Stomach (tissue), 9 donors: ENCODE measurements around the gene TBC1D8. TPM values are rescaled to one million over a fixed set of nuclear protein-coding genes. Genes with fewer than 3 reads are reported as not detected.

Source experiments
- DNase-seq, 2 donors: peaks; one replicate each; pipeline versions ENCODE4 v3.0.0 to v3.0.0-alpha.2; 2013 to 2019
- H3K27ac ChIP-seq, 5 donors: fragments of 200-600 bp in 4 of 5; sonication (generic) in 4 of 5; one replicate each; pipeline ENCODE4 v1.5.1; 2013 to 2019; ENCODE audit warnings: mild to moderate bottlenecking in 1 of 5, moderate library complexity in 1 of 5
- H3K27me3 ChIP-seq, 3 donors: fragments of 200-600 bp; sonication (generic); one replicate each; pipeline ENCODE4 v1.5.1; 2017 to 2019; ENCODE audit warnings: mixed run types in 1 of 3
- H3K36me3 ChIP-seq, 4 donors: fragments of 200-600 bp; sonication (generic); 1 replicate in 3 of 4; 2 replicates in 1 of 4; pipeline ENCODE4 v1.5.1; 2016 to 2019
- H3K4me1 ChIP-seq, 4 donors: fragments of 200-600 bp; sonication (generic); one replicate each; pipeline ENCODE4 v1.5.1; 2016 to 2019
- H3K4me3 ChIP-seq, 4 donors: fragments of 200-600 bp; sonication (generic) in 3 of 4; one replicate each; pipeline ENCODE4 v1.5.1; 2016 to 2019; ENCODE audit warnings: mild to moderate bottlenecking in 1 of 4
- H3K9me3 ChIP-seq, 4 donors: fragments of 200-600 bp; sonication (generic); one replicate each; pipeline ENCODE4 v1.5.1; 2016 to 2019
- CTCF ChIP-seq, 7 experiments: fragments of 450-650 bp in 4 of 7; fragments of 200-600 bp in 3 of 7; sonication (generic) in 3 of 7; IDR thresholded peaks; one replicate each; pipeline ENCODE4 v1.5.1; 2016 to 2019; ENCODE audit warnings: antibody characterized with exemption in 7 of 7, control low read depth in 2 of 7, mild to moderate bottlenecking in 1 of 7
- EP300 ChIP-seq: sonication (generic); formaldehyde crosslinking; IDR thresholded peaks from one replicate; pipeline ENCODE4 v1.6.1; 2017; ENCODE audit warnings: antibody characterized with exemption
- POLR2A ChIP-seq, 4 donors: fragments of 450-650 bp; IDR thresholded peaks; one replicate each; pipeline ENCODE4 v1.6.1; 2016; ENCODE audit warnings: antibody characterized with exemption in 4 of 4, control low read depth in 2 of 4, mild to moderate bottlenecking in 1 of 4, moderate library complexity in 1 of 4
- POLR2AphosphoS5 ChIP-seq, 3 donors: sonication (generic); formaldehyde crosslinking; IDR thresholded peaks; one replicate each; pipeline ENCODE4 v1.6.1; 2016; ENCODE audit warnings: antibody characterized with exemption in 3 of 3
- WGBS, 5 donors: extraction: QIAGEN DNeasy Blood & Tissue Kit in 3 of 5; methylation state at CpG; one replicate each; pipeline versions ENCODE4 v1.1.5 to v1.1.7; 2013 to 2018; 5-methylcytosine and 5-hydroxymethylcytosine counted together
- intact Hi-C: fragments of 100-400 bp; cut with DNase I; formaldehyde crosslinking; loops from one replicate; pipeline ENCODE4 v1.15.1; 2023; ENCODE audit warnings: low total_unique reads
- polyA plus RNA-seq, 3 donors: library from polyadenylated mRNA; stranded (reverse); fragments of 200-250 nt; gene quantifications; one replicate each; pipeline ENCODE4 v1.2.3, GENCODE V29; 2013
- total RNA-seq, 5 donors: library from RNA; depleted of rRNA; stranded (reverse); fragments of >200 nt; gene quantifications; one replicate each; pipeline versions ENCODE4 v1.1.0 to v1.2.3, GENCODE V29; 2014 to 2016
- donor health status: healthy with polysubstance abuse.
- donor health status: Bipolar disorder and iron deficiency.
- donor health status: healthy.

The TBC1D8 gene
- total and polyA plus RNA-seq, 8 donors, result 9.9 to 179 (median 74.9) TPM

- H3K36me3 ChIP-seq, result no peaks in the 10 kb centered on the region
- no peak for TF ChIP-seq POLR2A (IDR thresholded peaks at IDR 0.05)
- peak in 1 of 3 donors; percentile 57 for TF ChIP-seq POLR2AphosphoS5 (IDR thresholded peaks at IDR 0.05)
- DNase-seq, result peak in 1 of 2 donors; percentile 80
- no peaks in the 10 kb centered on the region for H3K9me3 ChIP-seq
- intact Hi-C loops, result no loop called here
- H3K4me3 ChIP-seq, result no peak overlapping the region
- H3K27ac ChIP-seq, result peak overlapping the region; percentile 38 to 83 (median 55)
- peaks cover 69 to 100% (median 84%) of the 10 kb centered on the region in 4 donors for H3K4me1 ChIP-seq
- WGBS, 5 donors, result 40 to 53% (median 52%) methylated on average over 14 of the region's 14 CpGs
- H3K27me3 ChIP-seq, result no peaks in the 10 kb centered on the region
Observed at GRCh38 chr2:101109451-101110118, 41.6 kb downstream of the TBC1D8 start.

DNA sequence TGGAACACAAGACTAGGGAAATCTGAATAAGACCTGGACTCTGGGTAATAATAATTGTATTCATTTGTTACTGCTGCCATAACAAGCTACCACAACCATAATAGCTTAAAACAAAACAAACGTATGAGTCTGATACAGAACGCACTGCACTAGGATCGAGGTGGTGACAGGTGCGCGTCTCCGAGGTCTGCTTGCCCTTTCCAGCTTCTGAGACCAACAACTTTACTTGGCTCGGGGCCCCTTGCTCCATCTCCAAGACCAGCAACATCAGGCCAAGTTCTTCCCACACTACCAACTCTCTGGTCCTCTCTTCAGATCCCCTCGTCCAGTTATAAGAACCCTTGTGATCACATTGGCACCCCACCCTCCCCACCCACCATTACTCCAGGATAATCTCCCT lies 42.8 kb downstream of the TBC1D8 start:
- TF ChIP-seq CTCF (IDR thresholded peaks at IDR 0.05), result no peak
- TF ChIP-seq POLR2A (IDR thresholded peaks at IDR 0.05), result no peak
- TF ChIP-seq EP300, result no peak
- no peak for TF ChIP-seq POLR2AphosphoS5 (IDR thresholded peaks at IDR 0.05)
- WGBS, 5 donors, result 59 to 84% (median 72%) methylated on average over 8 of the region's 8 CpGs
- Histone ChIP-seq H3K36me3 (no peaks in the 10 kb centered on the region), H3K27ac (peak overlapping the region in 4 of 5 donors; percentile 4 to 83 (median 51)), H3K9me3 (no peaks in the 10 kb centered on the region), H3K27me3 (no peaks in the 10 kb centered on the region), H3K4me1 (peaks cover 60 to 98% (median 75%) of the 10 kb centered on the region in 4 donors), H3K4me3 (no peak overlapping the region)
- no peak for DNase-seq
- intact Hi-C loops, result no loop called here

- Histone ChIP-seq H3K9me3 (peaks cover 0 to 7% (median 3%) of the 10 kb centered on the region in 4 donors), H3K27ac (peak overlapping the region in 3 of 5 donors; percentile 27 to 83 (median 75)), H3K27me3 (no peaks in the 10 kb centered on the region), H3K36me3 (no peaks in the 10 kb centered on the region), H3K4me3 (no peak overlapping the region), H3K4me1 (peaks cover 49 to 86% (median 64%) of the 10 kb centered on the region in 4 donors)
- no peak for DNase-seq
- WGBS, 5 donors, result 30 to 68% (median 41%) methylated on average over 1 of the region's 1 CpG
- intact Hi-C loops, result no loop called here
- TF ChIP-seq POLR2AphosphoS5 (IDR thresholded peaks at IDR 0.05) (no peak), POLR2A (IDR thresholded peaks at IDR 0.05) (no peak), CTCF (IDR thresholded peaks at IDR 0.05) (no peak), EP300 (no peak)
Observed at GRCh38 chr2:101107241-101107640, 43.9 kb downstream of the TBC1D8 start.

DNA sequence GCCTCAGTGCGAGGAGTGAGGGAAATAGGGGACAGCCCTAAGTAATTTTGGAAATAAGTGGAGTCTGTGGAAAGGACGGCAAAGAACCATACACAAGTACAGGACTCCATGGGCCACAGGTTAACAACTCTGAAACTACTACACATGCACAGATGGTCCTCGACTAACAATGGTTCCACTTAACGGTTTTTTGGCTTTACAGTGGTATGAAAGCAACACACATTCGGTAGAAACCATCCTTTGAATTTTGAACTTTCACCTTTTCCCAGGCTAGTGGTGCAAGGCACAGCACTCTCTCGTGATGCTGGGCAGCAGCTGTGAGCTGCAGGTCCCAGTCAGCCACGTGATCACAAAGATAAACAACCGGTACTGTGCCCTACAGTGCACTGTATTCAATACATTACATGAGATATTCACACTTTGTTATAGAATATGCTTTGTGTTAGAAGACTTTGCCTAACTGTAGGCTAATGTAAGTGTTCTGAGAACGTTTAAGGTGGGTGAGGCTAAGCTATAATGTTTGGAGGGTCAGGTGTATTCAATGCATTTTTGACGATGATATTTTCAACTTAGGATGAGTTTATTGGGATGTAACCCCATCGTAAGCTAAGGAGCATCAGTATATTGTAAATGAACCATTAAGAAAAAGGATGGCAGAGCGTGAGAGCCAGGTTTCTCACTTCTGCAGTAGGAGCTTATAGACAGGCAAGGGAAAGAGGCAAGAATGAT lies 44.6 kb downstream of the TBC1D8 start:
- peaks cover 43 to 80% (median 58%) of the 10 kb centered on the region in 4 donors for H3K4me1 ChIP-seq
- H3K27ac ChIP-seq, result peak overlapping the region; percentile 41 to 84 (median 75)
- intact Hi-C loops, result no loop called here
- 29 to 43% (median 31%) methylated on average over 12 of the region's 12 CpGs for WGBS, 5 donors
- DNase-seq, result peak; percentile 56 to 76
- no peak overlapping the region for H3K4me3 ChIP-seq
- H3K36me3 ChIP-seq, result no peaks in the 10 kb centered on the region
- TF ChIP-seq EP300 (no peak), CTCF (IDR thresholded peaks at IDR 0.05) (no peak), POLR2A (IDR thresholded peaks at IDR 0.05) (no peak), POLR2AphosphoS5 (IDR thresholded peaks at IDR 0.05) (peak in 2 of 3 donors; percentile 38 to 43)
- H3K27me3 ChIP-seq, result no peaks in the 10 kb centered on the region
- H3K9me3 ChIP-seq, result peaks cover 0 to 7% (median 3%) of the 10 kb centered on the region in 4 donors
